ENCODE measurements around the gene ZCWPW1.
"Not testable (repeated sequence)": the region's sequence is repeated elsewhere in the genome, so short reads cannot be mapped to it uniquely, and the experiment has no call there.

ZCWPW1 gene

DNA sequence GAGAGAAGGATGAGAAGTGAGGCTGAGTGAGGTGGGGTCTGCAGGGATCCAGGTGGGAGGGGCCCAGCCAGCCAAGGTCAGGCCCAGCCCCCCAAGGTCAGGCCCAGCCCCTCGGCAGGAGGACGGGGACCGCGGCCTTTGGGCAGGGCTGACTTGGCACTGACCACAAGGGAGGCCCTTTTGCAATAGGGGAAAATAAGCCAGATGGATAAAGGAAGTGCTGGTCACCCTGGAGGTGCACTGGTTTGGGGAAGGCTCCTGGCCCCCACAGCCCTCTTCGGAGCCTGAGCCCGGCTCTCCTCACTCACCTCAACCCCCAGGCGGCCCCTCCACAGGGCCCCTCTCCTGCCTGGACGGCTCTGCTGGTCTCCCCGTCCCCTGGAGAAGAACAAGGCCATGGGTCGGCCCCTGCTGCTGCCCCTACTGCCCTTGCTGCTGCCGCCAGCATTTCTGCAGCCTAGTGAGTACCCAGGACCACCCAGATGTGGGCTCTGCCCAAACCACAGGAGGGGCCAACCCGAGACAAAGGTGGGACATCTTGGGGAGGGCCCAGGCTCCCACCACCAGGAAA is 55.2 kb downstream of the ZCWPW1 start, which contains the start of gene PILRA:
TSS of gene PILRA (plus strand) at position 227 of the 571 bp plus-strand sequence. CDS start at position 397, 170 bp downstream.
- no peak for DNase-seq (ENCODE audit: low spot score)

DNA sequence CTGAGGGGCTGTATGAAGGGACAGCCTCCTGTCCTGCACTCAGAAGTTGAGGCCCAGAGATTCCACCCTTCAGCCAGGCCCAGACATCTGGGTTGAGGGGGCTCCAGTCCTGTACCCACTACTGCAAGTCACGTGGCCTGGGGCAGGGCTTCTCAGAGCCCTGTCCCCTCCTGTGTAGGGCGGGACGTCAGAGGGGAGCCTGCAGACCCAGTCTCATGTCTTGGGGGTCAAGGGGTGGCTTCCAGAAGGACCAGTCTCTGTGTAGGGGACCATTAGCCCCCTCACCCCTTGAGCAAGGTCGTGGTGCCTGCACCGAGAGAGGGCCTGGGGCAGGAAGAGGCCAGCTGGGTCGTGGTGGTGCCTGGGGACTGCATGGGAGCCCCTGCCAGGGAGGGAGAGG is 55.8 kb downstream of the ZCWPW1 start:
- DNase-seq (ENCODE audit: low spot score), result no peak

DNA sequence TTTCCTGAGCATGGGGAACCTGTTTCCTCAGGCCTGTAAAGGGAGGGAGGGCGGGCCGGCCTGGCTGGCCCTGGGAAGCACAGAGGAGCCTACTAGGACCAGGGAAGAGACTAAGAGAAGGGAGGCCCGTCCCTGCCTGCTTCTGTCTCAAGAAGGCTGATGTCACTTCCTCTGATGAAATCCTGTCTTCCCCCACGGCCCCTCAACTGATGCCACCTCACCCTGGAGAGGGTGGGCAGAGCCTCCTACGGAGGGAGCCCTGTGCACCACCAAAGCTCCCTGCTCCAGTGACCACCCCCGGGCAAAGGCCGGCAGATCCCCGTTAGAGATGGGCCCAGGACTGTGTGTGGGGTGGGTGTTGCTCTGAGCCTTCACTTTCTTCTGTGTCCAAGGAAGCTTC is 56.2 kb downstream of the ZCWPW1 start:
- DNase-seq (ENCODE audit: low spot score), result no peak

GRCh38 chr7:100371561-100372171 is 56.8 kb downstream of the ZCWPW1 start:
- DNase-seq (ENCODE audit: low spot score), result no peak

DNA sequence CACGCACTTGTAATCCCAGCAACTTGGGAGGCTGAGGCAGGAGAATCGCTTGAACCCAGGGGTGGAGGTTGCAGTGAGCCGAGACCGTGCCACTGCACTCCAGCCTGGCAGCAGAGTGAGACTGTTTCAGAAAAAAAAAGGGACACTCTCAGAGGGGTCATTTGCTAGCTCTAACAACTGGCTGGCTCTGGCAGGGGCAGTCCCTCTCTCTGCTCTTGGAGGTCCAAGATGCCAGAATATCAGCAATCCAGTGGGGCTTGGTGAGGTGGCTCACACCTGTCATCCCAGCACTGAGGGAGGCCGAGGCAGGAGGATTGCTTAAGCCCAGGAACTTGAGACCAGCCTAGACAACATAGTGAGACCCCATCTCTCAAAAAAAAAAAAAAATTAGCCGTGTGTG is 57.8 kb downstream of the ZCWPW1 start:
- DNase-seq (ENCODE audit: low spot score), result no peak

DNA sequence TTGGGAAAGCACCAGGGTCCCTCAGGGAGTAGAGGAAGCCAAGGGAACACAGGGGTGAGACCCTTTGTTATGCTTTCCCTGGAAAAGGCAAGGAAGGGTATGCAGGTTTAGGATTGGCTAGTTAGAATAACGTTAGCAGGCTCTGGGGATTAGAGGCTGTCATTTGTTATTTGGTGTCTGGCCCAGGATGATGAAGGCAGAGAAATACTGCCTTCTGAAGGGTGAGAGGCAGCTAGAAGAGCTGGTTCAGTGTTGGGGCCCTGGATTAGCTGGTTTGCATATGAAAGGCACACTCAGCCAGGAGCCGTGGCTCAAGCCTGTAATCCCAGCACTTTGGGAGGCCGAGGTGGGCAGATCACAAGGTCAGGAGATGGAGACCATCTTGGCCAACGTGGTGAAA is 58.2 kb downstream of the ZCWPW1 start:
- DNase-seq (ENCODE audit: low spot score), result no peak

DNA sequence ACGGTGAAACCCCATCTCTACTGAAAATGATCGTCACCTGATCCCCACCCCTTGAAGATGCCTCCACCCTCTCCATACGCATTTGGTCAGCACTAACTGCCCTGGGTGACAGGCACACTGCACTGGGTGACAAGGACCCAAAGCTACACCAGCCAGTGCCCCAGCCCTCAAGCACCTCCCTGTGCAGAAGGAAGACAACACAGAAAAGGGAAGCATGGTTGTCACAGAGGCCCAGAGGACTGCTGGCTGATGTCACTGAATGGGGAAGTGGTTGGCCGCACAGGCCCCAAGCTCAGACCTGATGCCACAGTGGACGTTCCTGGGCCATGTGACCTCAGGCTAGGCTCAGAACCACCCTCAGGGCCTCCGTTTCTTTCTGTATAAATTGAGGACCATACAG is 59.4 kb downstream of the ZCWPW1 start:
- DNase-seq (ENCODE audit: low spot score), result no peak

DNA sequence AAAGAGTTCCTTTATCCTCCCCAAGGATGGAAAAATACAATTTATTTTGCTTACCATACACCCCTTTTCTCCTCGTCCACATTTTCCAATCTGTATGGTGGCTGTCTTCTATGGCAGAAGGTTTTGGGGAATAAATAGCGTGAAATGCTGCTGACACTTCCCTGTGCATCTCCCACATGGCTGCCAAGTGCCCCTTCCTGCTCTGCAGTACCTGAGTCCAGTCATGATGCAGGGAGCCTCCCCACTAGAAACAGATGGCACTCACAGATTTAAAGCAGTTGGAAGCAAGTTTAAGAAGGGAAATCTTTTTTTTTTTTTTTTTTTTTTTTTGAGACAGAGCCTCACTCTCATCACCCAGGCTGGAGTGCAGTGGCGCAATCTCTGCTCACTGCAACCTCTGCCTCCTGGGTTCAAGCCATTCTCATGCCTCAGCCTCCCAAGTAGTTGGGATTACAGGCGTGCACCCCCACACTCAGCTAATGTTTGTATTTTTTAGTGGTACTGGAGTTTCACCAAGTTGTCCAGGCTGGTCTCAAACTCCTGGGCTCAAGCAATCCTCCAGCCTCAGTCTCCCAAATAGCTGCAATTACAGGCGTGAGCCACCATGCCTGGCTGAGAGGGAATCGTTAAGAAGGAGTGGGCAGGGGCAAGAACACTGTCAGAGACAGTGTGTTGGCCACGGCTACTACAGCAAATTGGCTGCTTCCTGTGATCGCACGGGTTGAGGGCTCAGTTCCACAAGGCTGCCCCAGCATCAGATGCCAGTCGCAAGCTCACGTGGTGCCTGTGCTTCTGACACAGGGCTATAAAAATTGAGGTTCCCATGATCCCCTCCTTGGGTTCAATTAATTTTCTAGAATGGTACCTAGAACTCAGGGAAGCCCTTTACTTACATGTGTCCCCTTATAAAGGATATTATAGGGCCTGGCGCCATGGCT is 60.6 kb downstream of the ZCWPW1 start:
- peak; percentile 95 for DNase-seq (ENCODE audit: low spot score)

- DNase-seq (ENCODE audit: low spot score), result peak; percentile 49
Measured at GRCh38 chr7:100367251-100367620, 61.3 kb downstream of the ZCWPW1 start.

DNA sequence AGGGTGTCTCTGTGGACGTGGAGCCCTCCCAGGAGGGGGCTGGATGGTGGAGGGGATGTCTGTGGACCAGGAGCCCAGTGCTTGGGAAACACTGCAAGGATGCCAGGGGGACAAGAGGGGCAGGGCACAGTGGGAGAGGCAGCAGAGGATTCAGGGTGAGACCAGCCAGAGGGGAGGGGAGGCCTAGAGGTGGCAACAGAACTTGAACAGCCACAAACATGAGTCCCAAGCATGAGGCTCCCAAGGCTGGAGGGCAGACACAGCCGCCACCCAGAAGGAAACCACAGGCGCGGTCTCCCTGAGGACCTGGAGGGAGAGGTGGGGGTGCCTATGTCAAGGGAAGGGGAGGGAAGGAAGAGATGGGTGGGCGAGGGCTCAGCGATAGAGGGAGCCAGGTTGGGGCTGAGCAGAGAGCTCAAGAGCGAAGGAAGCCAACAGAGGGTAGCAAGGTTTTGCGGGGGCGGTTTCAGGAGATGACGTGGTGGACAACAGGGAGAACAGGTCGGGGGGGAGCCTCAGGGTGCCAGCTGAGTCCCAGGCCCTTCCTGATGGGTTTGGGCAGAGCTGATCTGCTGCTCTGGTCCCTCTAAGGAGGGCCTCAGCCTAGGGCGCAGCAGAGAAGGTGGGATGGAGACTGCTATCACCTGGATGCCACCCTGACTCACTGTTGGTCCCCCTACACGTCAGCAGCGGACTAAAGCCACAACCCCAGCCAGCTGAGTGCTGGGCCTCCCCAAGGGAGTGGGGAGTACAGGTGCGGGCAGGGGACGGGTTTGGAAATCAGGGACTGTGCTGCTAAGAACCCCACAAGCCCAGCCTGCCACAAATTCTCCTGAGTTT is 61.9 kb downstream of the ZCWPW1 start:
- no peak for DNase-seq (ENCODE audit: low spot score)

DNA sequence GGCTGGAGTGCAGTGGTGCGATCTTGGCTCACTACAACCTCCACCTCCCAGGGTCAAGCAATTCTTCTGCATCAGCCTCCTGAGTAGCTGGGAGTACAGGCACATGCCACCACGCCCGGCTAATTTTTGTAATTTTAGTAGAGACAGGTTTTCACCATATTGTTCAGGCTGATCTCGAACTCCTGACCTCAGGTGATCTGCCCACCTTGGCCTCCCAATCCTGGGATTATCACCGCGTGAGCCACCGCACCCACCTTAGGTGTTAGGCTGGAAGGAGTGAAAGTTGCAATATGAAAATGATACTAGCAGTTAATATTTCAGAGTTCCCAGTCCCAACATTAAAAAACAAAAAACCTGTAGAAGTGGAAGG is 62.5 kb downstream of the ZCWPW1 start:
- not testable (repeated sequence) for DNase-seq (ENCODE audit: low spot score)

DNA sequence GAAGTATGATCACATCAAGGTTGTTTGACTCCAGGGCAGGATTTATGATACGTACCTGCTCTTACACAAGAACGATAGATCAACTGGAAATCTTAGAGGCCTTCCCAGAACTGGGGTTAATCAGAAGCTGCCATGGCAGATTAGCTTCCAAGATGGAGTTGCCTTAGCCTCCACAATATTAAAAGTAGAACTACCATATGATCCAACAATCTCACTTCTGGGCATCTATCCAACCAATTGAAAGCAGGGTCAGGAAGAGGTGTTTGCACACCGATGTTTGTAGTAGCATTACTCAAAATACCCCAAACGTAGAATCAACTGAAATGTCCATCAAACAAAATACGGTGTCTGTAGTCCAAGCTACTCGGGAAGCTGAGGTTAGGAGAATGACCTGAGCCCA is 64.0 kb downstream of the ZCWPW1 start:
- no peak for DNase-seq (ENCODE audit: low spot score)

DNA sequence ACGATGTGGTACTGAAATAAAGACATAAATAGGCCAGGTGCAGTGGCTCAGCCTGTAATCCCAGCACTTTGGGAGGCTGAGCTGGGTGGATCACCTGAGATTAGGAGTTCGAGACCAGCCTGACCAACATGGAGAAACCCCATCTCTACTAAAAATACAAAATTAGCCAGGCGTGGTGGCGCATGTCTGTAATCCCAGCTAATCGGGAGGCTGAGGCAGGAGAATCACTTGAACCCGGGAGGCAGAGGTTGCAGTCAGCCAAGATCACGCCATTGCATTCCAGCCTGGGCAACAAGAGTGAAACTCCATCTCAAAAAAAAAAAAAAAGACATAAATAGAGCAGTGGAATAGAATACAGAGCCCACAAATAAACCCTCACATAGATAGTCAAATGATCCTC is 64.7 kb downstream of the ZCWPW1 start:
- not testable (repeated sequence) for DNase-seq (ENCODE audit: low spot score)

- no peak for DNase-seq (ENCODE audit: low spot score)
Measured at GRCh38 chr7:100363098-100363497, 65.4 kb downstream of the ZCWPW1 start.

GRCh38 chr7:100360135-100360854 is 68.2 kb downstream of the ZCWPW1 start:
- DNase-seq (ENCODE audit: low spot score), result no peak

GRCh38 chr7:100358857-100359212 is 69.7 kb downstream of the ZCWPW1 start:
- DNase-seq (ENCODE audit: low spot score), result no peak

DNA sequence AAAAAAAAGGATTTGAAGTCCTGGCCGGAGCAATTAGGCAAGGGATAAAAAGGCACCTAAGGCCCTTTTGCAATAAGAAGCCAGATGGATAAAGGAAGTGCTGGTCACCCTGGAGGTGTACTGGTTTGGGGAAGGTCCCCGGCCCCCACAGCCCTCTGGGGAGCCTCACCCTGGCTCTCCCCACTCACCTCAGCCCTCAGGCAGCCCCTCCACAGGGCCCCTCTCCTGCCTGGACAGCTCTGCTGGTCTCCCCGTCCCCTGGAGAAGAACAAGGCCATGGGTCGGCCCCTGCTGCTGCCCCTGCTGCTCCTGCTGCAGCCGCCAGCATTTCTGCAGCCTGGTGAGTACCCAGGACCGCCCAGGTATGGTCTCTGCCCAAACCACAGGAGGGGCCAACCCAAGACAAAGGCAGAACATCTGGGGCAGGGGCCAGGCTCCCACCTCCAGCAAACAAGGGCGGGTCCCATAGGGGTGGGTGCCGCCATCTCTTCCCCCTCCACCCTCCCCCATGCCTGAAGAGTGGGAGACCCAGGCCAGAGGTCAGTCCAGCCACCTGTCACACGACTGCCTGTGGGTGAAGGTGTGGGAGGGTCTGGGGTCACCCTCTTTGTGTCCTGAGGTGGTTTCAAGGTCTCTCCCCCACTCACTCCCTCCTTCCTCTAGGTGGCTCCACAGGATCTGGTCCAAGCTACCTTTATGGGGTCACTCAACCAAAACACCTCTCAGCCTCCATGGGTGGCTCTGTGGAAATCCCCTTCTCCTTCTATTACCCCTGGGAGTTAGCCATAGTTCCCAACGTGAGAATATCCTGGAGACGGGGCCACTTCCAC is 70.3 kb downstream of the ZCWPW1 start, which contains the start of gene PILRB:
TSS of gene PILRB (plus strand) at position 91 of the 830 bp plus-strand sequence. CDS start at position 277, 186 bp downstream.
- no peak for DNase-seq (ENCODE audit: low spot score)

- no peak for DNase-seq (ENCODE audit: low spot score)
Measured at GRCh38 chr7:100357131-100357561, 71.4 kb downstream of the ZCWPW1 start.

DNA sequence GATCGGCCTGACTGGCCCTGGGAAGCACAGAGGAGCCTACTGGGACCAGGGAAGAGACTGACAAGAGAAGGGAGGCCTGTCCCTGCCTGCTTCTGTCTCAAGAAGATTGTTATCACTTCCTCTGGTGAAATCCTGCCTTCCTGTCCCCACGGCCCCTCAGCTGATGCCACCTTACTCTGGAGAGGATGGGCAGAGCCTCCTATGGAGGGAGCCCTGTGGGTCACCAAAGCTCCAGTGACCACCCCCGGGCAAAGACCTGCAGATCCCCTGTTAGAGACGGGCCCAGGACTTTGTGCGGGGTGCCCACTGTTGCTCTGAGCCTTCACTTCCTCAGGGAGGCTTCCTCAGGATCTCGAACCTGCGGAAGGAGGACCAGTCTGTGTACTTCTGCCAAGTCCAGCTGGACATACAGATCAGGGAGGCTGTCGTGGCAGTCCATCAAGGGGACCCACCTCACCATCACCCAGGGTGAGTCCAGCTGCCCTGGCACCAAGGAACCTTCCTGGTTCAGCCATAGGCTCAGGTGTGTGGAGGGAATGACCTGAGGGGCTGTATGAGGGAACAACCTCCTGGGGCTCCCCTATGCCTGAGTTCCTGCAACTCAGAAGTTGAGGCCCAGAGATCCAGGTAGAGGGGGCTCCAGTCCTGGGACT is 72.0 kb downstream of the ZCWPW1 start:
- no peak for DNase-seq (ENCODE audit: low spot score)
